ENCODE measurements around the gene SPDYE11.
"Not testable (repeated sequence)": the region's sequence is repeated elsewhere in the genome, so short reads cannot be mapped to it uniquely, and the experiment has no call there.

Gene SPDYE11, protein sequence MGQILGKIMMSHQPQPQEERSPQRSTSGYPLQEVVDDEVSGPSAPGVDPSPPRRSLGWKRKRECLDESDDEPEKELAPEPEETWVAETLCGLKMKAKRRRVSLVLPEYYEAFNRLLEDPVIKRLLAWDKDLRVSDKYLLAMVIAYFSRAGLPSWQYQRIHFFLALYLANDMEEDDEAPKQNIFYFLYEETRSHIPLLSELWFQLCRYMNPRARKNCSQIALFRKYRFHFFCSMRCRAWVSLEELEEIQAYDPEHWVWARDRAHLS

DNA sequence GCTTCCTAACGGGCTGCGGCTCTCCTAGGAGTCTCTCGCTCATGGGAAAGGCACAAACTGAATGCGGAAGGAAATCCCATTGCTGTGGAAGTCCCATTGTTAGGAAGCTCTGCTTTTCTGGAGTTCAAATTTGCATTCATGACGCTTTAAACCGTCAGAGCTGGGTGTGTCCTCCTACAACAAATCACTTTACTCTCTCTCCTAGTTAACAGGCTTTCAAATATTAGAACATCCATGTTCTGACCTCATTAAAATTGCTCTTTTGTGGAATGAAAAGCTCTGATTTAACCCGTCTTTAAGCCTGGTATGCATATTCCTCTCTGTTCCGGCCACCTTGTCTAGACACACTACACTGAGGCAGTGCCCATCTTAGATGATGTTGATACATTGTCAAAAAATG, at the start of gene SPDYE11:
SPDYE11 (minus strand) TSS at position 101 of the 400 bp plus-strand sequence. CDS start 1,800 bp downstream, outside the sequence.
- not testable (repeated sequence) for DNase-seq

DNA sequence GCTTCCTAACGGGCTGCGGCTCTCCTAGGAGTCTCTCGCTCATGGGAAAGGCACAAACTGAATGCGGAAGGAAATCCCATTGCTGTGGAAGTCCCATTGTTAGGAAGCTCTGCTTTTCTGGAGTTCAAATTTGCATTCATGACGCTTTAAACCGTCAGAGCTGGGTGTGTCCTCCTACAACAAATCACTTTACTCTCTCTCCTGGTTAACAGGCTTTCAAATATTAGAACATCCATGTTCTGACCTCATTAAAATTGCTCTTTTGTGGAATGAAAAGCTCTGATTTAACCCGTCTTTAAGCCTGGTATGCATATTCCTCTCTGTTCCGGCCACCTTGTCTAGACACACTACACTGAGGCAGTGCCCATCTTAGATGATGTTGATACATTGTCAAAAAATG, 28.2 kb upstream of the SPDYE11 start, which contains the start of gene SPDYE9:
SPDYE9 (minus strand) TSS at position 101 of the 400 bp plus-strand sequence. CDS start 1,800 bp downstream, outside the sequence.
- DNase-seq, result not testable (repeated sequence)

DNA sequence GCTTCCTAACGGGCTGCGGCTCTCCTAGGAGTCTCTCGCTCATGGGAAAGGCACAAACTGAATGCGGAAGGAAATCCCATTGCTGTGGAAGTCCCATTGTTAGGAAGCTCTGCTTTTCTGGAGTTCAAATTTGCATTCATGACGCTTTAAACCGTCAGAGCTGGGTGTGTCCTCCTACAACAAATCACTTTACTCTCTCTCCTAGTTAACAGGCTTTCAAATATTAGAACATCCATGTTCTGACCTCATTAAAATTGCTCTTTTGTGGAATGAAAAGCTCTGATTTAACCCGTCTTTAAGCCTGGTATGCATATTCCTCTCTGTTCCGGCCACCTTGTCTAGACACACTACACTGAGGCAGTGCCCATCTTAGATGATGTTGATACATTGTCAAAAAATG, 28.0 kb downstream of the SPDYE11 start, which contains the start of gene SPDYE8:
SPDYE8 (minus strand) TSS at position 101 of the 400 bp plus-strand sequence. CDS start 1,800 bp downstream, outside the sequence.
- DNase-seq, result not testable (repeated sequence)

DNA sequence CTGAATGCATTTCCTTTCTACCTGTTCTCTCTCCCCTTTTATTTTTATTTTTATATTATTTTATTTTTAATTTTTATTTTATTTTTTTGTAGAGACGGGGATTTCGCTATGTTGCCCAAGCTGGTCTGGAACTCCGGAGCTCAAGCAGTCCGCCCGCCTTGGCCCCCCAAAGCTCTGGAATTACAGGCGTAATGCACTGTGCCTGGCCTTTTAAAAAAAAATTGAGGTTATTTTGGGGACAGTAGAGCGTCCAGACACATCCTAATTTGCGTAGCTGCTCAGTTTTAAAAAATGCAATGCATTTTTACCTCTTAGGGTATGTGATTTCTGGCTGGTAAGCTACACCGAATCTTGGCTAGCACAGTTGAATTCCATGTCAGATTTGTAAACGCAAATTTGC, 51.2 kb downstream of the SPDYE11 start:
- not testable (repeated sequence) for DNase-seq

DNA sequence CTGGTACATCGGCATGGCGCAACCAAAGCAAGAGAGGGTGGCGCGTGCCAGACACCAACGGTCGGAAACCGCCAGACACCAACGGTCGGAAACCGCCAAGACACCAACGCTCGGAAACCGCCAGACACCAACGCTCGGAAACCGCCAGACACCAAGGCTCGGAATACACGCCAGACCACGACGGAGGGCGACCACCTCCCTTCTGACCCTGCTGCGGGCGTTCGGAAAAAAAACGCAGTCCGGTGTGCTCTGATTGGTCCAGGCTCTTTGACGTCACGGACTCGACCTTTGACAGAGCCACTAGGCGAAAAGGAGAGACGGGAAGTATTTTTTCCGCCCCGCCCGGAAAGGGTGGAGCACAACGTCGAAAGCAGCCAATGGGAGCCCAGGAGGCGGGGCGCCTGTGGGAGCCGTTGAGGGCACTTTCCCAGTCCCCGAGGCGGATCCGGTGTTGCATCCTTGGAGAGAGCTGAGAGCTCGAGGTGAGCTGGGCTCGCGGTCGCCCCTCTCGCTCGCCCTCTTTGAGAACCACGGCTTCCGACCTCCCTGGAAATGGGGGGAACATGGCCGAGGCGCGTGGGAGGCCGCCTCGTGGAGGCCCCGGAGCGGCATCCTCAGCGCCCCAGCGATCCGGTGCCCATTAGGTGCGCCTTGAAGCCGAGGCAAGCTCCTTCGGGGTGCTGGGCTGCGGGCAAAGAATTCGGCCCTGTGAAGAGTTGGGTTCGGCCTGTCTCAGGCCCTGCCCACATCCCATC, 51.8 kb downstream of the SPDYE11 start:
- DNase-seq, result not testable (repeated sequence)

DNA sequence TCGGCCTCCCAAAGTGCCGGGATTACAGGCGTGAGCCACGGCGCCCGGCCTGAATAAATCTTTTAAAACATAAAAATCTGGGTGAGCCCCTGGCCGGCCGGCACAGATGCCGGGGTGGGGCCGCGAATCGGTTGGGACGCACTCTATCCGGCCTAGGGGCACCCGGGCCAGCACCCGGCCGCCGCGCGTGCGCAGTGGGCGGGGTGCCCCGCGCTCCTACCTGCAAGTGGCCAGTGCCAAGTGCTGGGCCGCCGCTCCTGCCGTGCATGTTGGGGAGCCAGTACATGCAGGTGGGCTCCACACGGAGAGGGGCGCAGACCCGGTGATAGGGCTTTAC, 52.4 kb downstream of the SPDYE11 start:
- not testable (repeated sequence) for DNase-seq

DNA sequence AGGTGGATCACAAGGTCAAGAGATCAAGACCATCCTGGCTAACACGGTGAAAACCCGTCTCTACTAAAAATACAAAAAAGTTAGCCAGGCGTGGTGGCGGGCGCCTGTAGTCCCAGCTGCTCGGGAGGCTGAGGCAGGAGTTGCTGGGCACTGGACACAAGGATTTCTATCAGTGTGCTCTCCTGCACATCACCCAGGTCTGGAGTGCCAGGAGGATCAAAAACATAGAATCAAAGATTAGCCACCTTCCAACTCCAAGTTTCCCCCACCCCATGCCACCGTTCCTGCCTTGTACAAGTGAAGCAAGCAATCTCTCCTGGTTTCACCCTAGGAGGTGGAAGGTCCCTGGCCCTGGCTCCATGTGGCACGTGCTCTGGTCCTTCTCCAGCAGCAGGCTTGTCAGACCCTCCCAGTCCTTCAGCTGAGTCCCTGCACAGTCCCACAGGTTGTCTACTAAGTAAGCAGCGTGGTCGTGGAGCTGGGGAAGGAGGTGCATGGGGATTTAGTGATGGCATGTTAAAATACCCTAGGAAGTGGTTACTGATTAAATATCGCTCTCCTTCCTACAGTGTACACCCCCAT, 59.7 kb downstream of the SPDYE11 start:
- not testable (repeated sequence) for DNase-seq
